Mesenchymal stem cell (in vitro differentiated cells and primary cell): ENCODE results near the gene PDGFRA.

Source experiments
- DNase-seq: peaks from one replicate; pipeline ENCODE4 v3.0.0-alpha.2; 2013
- H2AFZ ChIP-seq: one replicate; pipeline ENCODE4 v1.6.1; 2013; ENCODE audit warnings: low read depth, mild to moderate bottlenecking, control low read depth, inconsistent platforms, low read length, moderate library complexity
- H2AK5ac ChIP-seq: 2 replicates; pipeline ENCODE4 v1.6.1; 2013; ENCODE audit warnings: low read length, moderate library complexity, mild to moderate bottlenecking, inconsistent platforms; ENCODE audit not compliant: severe bottlenecking
- H2BK120ac ChIP-seq: one replicate; pipeline ENCODE4 v1.6.1; 2013; ENCODE audit warnings: low read depth, mild to moderate bottlenecking, inconsistent platforms, low read length, moderate library complexity
- H2BK12ac ChIP-seq, 2 experiments: one replicate each; pipeline ENCODE4 v1.6.1; 2013; ENCODE audit warnings: inconsistent platforms in 2 of 2, low read length in 2 of 2, mild to moderate bottlenecking in 2 of 2, moderate library complexity in 2 of 2, control low read depth in 1 of 2
- H2BK15ac ChIP-seq: one replicate; pipeline ENCODE4 v1.6.1; 2013; ENCODE audit warnings: mild to moderate bottlenecking, low read depth, inconsistent platforms; ENCODE audit not compliant: poor library complexity, severe bottlenecking
- H2BK5ac ChIP-seq: 2 replicates; pipeline ENCODE4 v1.6.1; 2013; ENCODE audit warnings: low read depth, mild to moderate bottlenecking, low read length, control low read depth, inconsistent platforms; ENCODE audit not compliant: poor library complexity, severe bottlenecking
- H3K14ac ChIP-seq, 2 experiments: one replicate each; pipeline ENCODE4 v1.6.1; 2013; ENCODE audit warnings: inconsistent platforms in 2 of 2, low read length in 2 of 2, control low read depth in 1 of 2, mild to moderate bottlenecking in 1 of 2, moderate library complexity in 1 of 2
- H3K18ac ChIP-seq, 2 experiments: one replicate each; pipeline ENCODE4 v1.6.1; 2013; ENCODE audit warnings: inconsistent platforms in 2 of 2, low read length in 2 of 2, control low read depth in 1 of 2, low read depth in 1 of 2, mild to moderate bottlenecking in 1 of 2
- H3K23ac ChIP-seq, 2 experiments: one replicate each; pipeline ENCODE4 v1.6.1; 2013; ENCODE audit warnings: inconsistent platforms in 2 of 2, low read length in 2 of 2, mild to moderate bottlenecking in 2 of 2, moderate library complexity in 2 of 2, control low read depth in 1 of 2
- H3K27ac ChIP-seq: 2 replicates; pipeline ENCODE4 v1.5.1; 2013; ENCODE audit warnings: mild to moderate bottlenecking, moderate library complexity, low read length, control low read depth, inconsistent platforms; ENCODE audit not compliant: poor library complexity, severe bottlenecking
- H3K27me3 ChIP-seq, 2 experiments: 2 replicates each; pipeline versions ENCODE4 v1.6.1 to v1.7.0; 2013; ENCODE audit warnings: low read length in 2 of 2, mild to moderate bottlenecking in 2 of 2, moderate library complexity in 2 of 2, control low read depth in 1 of 2, inconsistent platforms in 1 of 2; ENCODE audit not compliant: control insufficient read depth in 1 of 2, insufficient read depth in 1 of 2
- H3K36me3 ChIP-seq, 2 experiments: 2 replicates each; pipeline versions ENCODE4 v1.6.1 to v1.7.0; 2013; ENCODE audit warnings: low read length in 2 of 2, control low read depth in 1 of 2, inconsistent platforms in 1 of 2, low read depth in 1 of 2, mild to moderate bottlenecking in 1 of 2; ENCODE audit not compliant: insufficient read depth in 2 of 2, control insufficient read depth in 1 of 2
- H3K4ac ChIP-seq, 2 experiments: one replicate each; pipeline ENCODE4 v1.6.1; 2013; ENCODE audit warnings: inconsistent platforms in 2 of 2, low read length in 2 of 2, mild to moderate bottlenecking in 2 of 2, moderate library complexity in 2 of 2, control low read depth in 1 of 2, low read depth in 1 of 2
- H3K4me1 ChIP-seq: 2 replicates; pipeline ENCODE4 v1.6.1; 2013; ENCODE audit warnings: low read depth, low read length, control low read depth; ENCODE audit not compliant: control insufficient read depth, insufficient read depth
- H3K4me2 ChIP-seq: 2 replicates; pipeline ENCODE4 v1.6.1; 2013; ENCODE audit warnings: low read length, mild to moderate bottlenecking, inconsistent platforms; ENCODE audit not compliant: poor library complexity, severe bottlenecking
- H3K4me3 ChIP-seq, 2 experiments: 2 replicates each; pipeline versions ENCODE4 v1.5.1 to v1.7.0; 2013; ENCODE audit warnings: low read length in 2 of 2, mild to moderate bottlenecking in 2 of 2, control low read depth in 1 of 2, low read depth in 1 of 2; ENCODE audit not compliant: insufficient read depth in 1 of 2
- H3K79me1 ChIP-seq: replicated peaks from 2 replicates; pipeline ENCODE4 v1.6.1; 2013; ENCODE audit warnings: mild to moderate bottlenecking, control low read depth, low read length, inconsistent platforms; ENCODE audit not compliant: poor library complexity, severe bottlenecking
- H3K9ac ChIP-seq: 2 replicates; pipeline ENCODE4 v1.7.0; 2013; ENCODE audit warnings: mild to moderate bottlenecking, low read length, moderate library complexity
- H3K9me3 ChIP-seq: 2 replicates; pipeline ENCODE4 v1.7.0; 2013; ENCODE audit warnings: mild to moderate bottlenecking, low read length; ENCODE audit not compliant: control insufficient read depth
- H4K8ac ChIP-seq: one replicate; pipeline ENCODE4 v1.6.1; 2013; ENCODE audit warnings: inconsistent platforms, mild to moderate bottlenecking, low read length, moderate library complexity
- H4K91ac ChIP-seq: one replicate; pipeline ENCODE4 v1.6.1; 2013; ENCODE audit warnings: mild to moderate bottlenecking, low read length, inconsistent platforms
- WGBS: methylation state at CpG from one replicate; pipeline ENCODE4 v1.1.7; 2013; ENCODE audit warnings: mixed read lengths; 5-methylcytosine and 5-hydroxymethylcytosine counted together

PDGFRA gene

GRCh38 chr4:54274795-54275665 lies 45.9 kb downstream of the PDGFRA start:
- peaks cover 4% of the 10 kb centered on the region for H3K4me1 ChIP-seq
- H3K14ac ChIP-seq = no peak overlapping the region
- H3K79me1 ChIP-seq = no peaks in the 10 kb centered on the region
- no peak overlapping the region for H2BK120ac ChIP-seq
- H3K4me3 ChIP-seq = no peak overlapping the region
- no peak overlapping the region for H3K18ac ChIP-seq
- H3K9ac ChIP-seq = peak overlapping the region; percentile 22
- peak; percentile 57 for DNase-seq
- no peak overlapping the region for H4K91ac ChIP-seq
- no peak overlapping the region for H3K23ac ChIP-seq
- H3K27me3 ChIP-seq = no peaks in the 10 kb centered on the region
- no peak overlapping the region for H2AK5ac ChIP-seq
- H4K8ac ChIP-seq = no peak overlapping the region
- no peak overlapping the region for H3K4me2 ChIP-seq
- no peak overlapping the region for H2BK5ac ChIP-seq
- no peak overlapping the region for H2BK12ac ChIP-seq
- H2BK15ac ChIP-seq = no peak overlapping the region
- no peak overlapping the region for H2AFZ ChIP-seq
- H3K27ac ChIP-seq = no peak overlapping the region
- H3K9me3 ChIP-seq = no peaks in the 10 kb centered on the region
- H3K36me3 ChIP-seq = peaks cover 0 to 97% of the 10 kb centered on the region in 2 experiments
- H3K4ac ChIP-seq = no peak overlapping the region
- 97% methylated on average over 2 of the region's 3 CpGs for WGBS

GRCh38 chr4:54276641-54277430 lies 47.7 kb downstream of the PDGFRA start:
- H3K36me3 ChIP-seq = peaks cover 0 to 95% of the 10 kb centered on the region in 2 experiments
- H3K4me3 ChIP-seq = peak overlapping the region in 1 of 2 experiments; percentile 11
- H4K8ac ChIP-seq = no peak overlapping the region
- peak overlapping the region in 1 of 2 experiments; percentile 75 for H3K4ac ChIP-seq
- peak overlapping the region; percentile 33 to 51 for H3K18ac ChIP-seq
- peak overlapping the region in 1 of 2 experiments; percentile 71 for H2BK12ac ChIP-seq
- no peak overlapping the region for H3K23ac ChIP-seq
- H2BK15ac ChIP-seq = peak overlapping the region; percentile 3
- peak overlapping the region; percentile 53 for H3K9ac ChIP-seq
- no peaks in the 10 kb centered on the region for H3K27me3 ChIP-seq
- no peak overlapping the region for H3K27ac ChIP-seq
- H4K91ac ChIP-seq = peak overlapping the region; percentile 7
- no peak overlapping the region for H2AK5ac ChIP-seq
- no peak overlapping the region for H2BK120ac ChIP-seq
- no peaks in the 10 kb centered on the region for H3K79me1 ChIP-seq
- no peaks in the 10 kb centered on the region for H3K9me3 ChIP-seq
- peak overlapping the region in 1 of 2 experiments; percentile 70 for H3K14ac ChIP-seq
- H3K4me2 ChIP-seq = peak overlapping the region; percentile 68
- H2AFZ ChIP-seq = no peak overlapping the region
- no peak for DNase-seq
- H2BK5ac ChIP-seq = no peak overlapping the region
- 51% methylated on average over 20 of the region's 20 CpGs for WGBS
- peaks cover 4% of the 10 kb centered on the region for H3K4me1 ChIP-seq

- Histone ChIP-seq H3K18ac (no peak overlapping the region), H3K9me3 (no peaks in the 10 kb centered on the region), H3K4ac (no peak overlapping the region), H2AFZ (no peak overlapping the region), H3K36me3 (peaks cover 0 to 95% of the 10 kb centered on the region in 2 experiments), H3K27ac (peak overlapping the region; percentile 23), H2BK12ac (no peak overlapping the region), H3K4me3 (no peak overlapping the region), H2BK5ac (no peak overlapping the region), H3K23ac (no peak overlapping the region), H4K8ac (no peak overlapping the region), H3K14ac (no peak overlapping the region), H2BK15ac (no peak overlapping the region), H3K4me1 (peaks cover 4% of the 10 kb centered on the region), H2AK5ac (no peak overlapping the region), H3K79me1 (no peaks in the 10 kb centered on the region), H3K9ac (peak overlapping the region; percentile 53), H3K27me3 (no peaks in the 10 kb centered on the region), H3K4me2 (peak overlapping the region; percentile 8), H4K91ac (no peak overlapping the region), H2BK120ac (no peak overlapping the region)
- peak; percentile 73 for DNase-seq
- WGBS = 0% methylated on average over 1 of the region's 1 CpG
Observed at GRCh38 chr4:54277691-54278090, 48.6 kb downstream of the PDGFRA start.

DNA sequence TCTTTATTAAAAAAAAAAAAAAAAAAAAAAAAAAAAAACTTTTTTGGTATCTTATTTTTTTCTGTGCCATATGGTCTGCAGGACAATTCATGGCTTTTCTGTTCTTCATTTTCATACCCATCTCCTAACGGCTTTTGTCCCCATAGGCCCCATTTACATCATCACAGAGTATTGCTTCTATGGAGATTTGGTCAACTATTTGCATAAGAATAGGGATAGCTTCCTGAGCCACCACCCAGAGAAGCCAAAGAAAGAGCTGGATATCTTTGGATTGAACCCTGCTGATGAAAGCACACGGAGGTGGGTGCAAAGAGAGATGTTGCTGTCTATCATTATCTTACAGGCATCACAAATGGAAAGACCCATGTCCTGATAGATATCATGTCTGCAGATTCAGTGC lies 49.1 kb downstream of the PDGFRA start:
- Histone ChIP-seq H4K8ac (no peak overlapping the region), H3K4me2 (no peak overlapping the region), H4K91ac (no peak overlapping the region), H3K27ac (no peak overlapping the region), H2BK120ac (no peak overlapping the region), H2AFZ (no peak overlapping the region), H2BK15ac (no peak overlapping the region), H3K27me3 (no peaks in the 10 kb centered on the region), H3K36me3 (peaks cover 0 to 95% of the 10 kb centered on the region in 2 experiments), H3K18ac (no peak overlapping the region), H3K4me3 (no peak overlapping the region), H3K9me3 (no peaks in the 10 kb centered on the region), H2BK5ac (no peak overlapping the region), H3K4ac (no peak overlapping the region), H3K79me1 (no peaks in the 10 kb centered on the region), H3K23ac (no peak overlapping the region), H3K9ac (no peak overlapping the region), H2AK5ac (no peak overlapping the region), H2BK12ac (no peak overlapping the region), H3K4me1 (peaks cover 4% of the 10 kb centered on the region), H3K14ac (no peak overlapping the region)
- WGBS = 100% methylated on average over 1 of the region's 2 CpGs
- DNase-seq = no peak
